Sigmoid colon (tissue), 4 donors: ENCODE results near the gene TWNK.

Source experiments
- CTCF ChIP-seq, 4 experiments: fragments of 450-650 bp in 3 of 4; fragments of 200-600 bp in 1 of 4; IDR thresholded peaks; one replicate each; pipeline ENCODE4 v1.5.1; 2016 to 2019; ENCODE audit warnings: antibody characterized with exemption in 4 of 4, mild to moderate bottlenecking in 3 of 4, moderate library complexity in 2 of 4
- EP300 ChIP-seq, 4 donors: sonication (generic); formaldehyde crosslinking; IDR thresholded peaks; one replicate each; pipeline ENCODE4 v1.6.1; 2017; ENCODE audit warnings: antibody characterized with exemption in 4 of 4
- POLR2A ChIP-seq, 2 donors: fragments of 450-650 bp; IDR thresholded peaks; one replicate each; pipeline ENCODE4 v1.6.1; 2016; ENCODE audit warnings: antibody characterized with exemption in 2 of 2, mild to moderate bottlenecking in 2 of 2, moderate library complexity in 2 of 2
- POLR2AphosphoS5 ChIP-seq, 4 donors: sonication (generic); formaldehyde crosslinking; IDR thresholded peaks; one replicate each; pipeline ENCODE4 v1.6.1; 2017; ENCODE audit warnings: antibody characterized with exemption in 4 of 4

GRCh38 chr10:100966887-100967286 lies 20.5 kb upstream of the TWNK start:
- TF ChIP-seq CTCF (IDR thresholded peaks at IDR 0.05): no peak
- TF ChIP-seq POLR2A (IDR thresholded peaks at IDR 0.05): no peak
- TF ChIP-seq EP300 (IDR thresholded peaks at IDR 0.05): no peak
- TF ChIP-seq POLR2AphosphoS5 (IDR thresholded peaks at IDR 0.05): no peak
